Astrocyte of the cerebellum (primary cell): Measurements from ENCODE around the gene PKLR.
"Not testable (repeated sequence)": the region's sequence is repeated elsewhere in the genome, so short reads cannot be mapped to it uniquely, and the experiment has no call there.

Source experiments
- DNase-seq: peaks from one replicate; pipeline ENCODE4 v3.0.0-alpha.2; 2011; ENCODE audit warnings: low read depth
- H3K4me3 ChIP-seq: 2 replicates; pipeline ENCODE4 v1.5.1; 2011; ENCODE audit warnings: mild to moderate bottlenecking, low read depth, low read length, moderate library complexity
- in situ Hi-C: cut with HindIII; loops from 2 replicates; pipeline ENCODE4 v1.10.0; 2017; ENCODE audit warnings: low sequenced_read_pairs
- TF ChIP-seq, protein P1 (sequence below): IDR thresholded peaks from 2 replicates; pipeline ENCODE4 v1.5.1; 2012; ENCODE audit warnings: low read length, low read depth, moderate library complexity, mild to moderate bottlenecking; ENCODE audit errors: missing control alignments

Gene PKLR

DNA sequence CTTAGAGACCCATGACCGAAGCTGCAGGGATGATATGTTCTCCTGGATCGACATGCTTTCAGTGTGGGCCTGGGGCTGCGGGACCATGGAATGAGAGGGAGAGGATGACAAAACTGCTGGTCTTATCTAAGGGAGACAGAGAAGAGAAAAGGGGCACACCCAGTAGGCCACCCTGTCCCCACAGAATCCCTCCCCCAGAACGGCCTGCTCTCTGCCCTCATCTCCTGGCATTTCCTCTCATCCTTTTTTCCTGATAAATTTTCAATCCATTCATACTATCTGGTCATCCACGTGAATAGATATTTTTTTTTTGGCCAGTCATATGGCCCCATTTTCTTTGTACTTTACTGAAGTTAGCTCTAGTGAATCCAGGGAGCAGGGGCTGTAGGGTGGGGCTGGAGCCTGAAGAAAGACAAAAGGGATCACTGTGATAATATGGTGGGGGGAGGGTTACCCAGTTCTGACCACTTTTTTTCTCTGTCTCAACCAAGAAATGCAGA lies at the start of gene PKLR:
Gene PKLR, minus strand, starts transcription at position 97 of the 500 bp plus-strand sequence. Its CDS starts 43 bp downstream, at position 54.
- no peak for DNase-seq
- in situ Hi-C loops, result no loop called here
- TF ChIP-seq, protein P1, sequence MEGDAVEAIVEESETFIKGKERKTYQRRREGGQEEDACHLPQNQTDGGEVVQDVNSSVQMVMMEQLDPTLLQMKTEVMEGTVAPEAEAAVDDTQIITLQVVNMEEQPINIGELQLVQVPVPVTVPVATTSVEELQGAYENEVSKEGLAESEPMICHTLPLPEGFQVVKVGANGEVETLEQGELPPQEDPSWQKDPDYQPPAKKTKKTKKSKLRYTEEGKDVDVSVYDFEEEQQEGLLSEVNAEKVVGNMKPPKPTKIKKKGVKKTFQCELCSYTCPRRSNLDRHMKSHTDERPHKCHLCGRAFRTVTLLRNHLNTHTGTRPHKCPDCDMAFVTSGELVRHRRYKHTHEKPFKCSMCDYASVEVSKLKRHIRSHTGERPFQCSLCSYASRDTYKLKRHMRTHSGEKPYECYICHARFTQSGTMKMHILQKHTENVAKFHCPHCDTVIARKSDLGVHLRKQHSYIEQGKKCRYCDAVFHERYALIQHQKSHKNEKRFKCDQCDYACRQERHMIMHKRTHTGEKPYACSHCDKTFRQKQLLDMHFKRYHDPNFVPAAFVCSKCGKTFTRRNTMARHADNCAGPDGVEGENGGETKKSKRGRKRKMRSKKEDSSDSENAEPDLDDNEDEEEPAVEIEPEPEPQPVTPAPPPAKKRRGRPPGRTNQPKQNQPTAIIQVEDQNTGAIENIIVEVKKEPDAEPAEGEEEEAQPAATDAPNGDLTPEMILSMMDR, result no peak
- H3K4me3 ChIP-seq, result no peak within 1 kb of the TSS

DNA sequence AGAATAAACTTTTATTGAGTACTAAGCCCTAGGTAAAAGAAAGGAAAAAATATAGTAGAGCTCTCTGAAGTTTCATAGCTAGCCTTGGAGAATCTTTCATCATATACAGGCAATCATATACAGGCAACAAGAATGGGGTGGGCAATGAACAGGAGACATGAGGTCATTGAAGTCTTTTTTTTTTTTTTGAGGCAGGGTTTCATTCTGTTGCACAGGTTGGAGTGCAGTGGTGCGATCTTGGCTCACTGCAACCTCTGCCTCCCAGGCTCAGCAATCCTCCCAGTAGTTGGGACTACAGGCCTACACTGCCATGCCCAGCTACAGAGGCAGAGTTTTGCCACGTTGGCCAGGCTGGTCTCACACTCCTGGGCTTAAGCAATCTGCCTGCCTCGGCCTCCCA lies 41.6 kb upstream of the PKLR start:
- TF ChIP-seq, protein P1, result no peak
- no peak for DNase-seq
- no peak overlapping the region for H3K4me3 ChIP-seq
- in situ Hi-C loops, result no loop called here

DNA sequence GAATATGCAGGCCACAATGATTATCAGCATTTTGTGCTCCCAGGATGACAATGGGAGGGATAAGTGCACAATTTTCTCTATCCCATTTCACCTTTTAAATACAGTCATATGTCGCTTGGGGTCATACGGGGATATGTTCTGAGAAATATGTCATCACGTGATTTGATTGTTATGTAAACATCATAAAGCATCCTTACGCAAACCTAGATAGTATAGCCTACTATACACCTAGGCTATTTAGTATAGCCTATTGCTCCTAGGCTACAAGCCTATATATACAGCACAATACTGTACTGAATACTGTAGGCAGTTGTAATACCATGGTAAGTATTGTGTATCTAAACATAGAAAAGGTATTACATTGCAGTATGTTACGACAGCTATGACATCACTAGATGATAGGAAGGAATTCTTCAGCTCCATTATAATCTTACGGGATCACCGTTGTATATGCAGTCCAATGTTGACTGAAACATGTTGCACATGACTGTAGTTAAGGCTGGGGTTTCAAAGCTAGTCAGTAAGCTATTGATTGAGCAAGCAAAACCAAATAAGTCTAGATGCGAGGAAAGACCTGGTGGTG lies 38.4 kb upstream of the PKLR start:
- in situ Hi-C loops, result loop anchor here (5.0 kb wide), 1 partner anchor 73 kb away; no protein-coding TSS in a partner anchor
- TF ChIP-seq, protein P1, result no peak
- H3K4me3 ChIP-seq, result no peak overlapping the region
- DNase-seq, result no peak

DNA sequence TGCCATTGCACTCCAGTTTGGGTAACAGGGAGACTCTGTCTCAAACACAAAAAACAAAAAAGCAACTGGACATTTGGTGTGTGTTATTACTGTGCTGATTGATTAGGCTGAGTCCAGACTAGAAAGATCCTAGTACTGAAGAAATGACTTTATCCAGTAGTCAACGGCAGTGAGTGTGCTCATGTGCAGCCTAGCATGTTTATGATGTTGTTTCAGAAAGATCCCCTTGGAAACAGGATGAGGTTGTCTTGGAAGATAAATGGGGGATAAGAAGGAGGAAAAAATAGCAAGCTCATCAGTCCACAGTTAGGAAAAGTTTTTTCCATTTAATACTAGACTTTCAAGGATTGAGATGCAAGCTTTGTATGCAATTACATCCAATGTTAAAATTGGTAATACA lies 33.7 kb upstream of the PKLR start:
- TF ChIP-seq, protein P1, result no peak
- no peak for DNase-seq
- in situ Hi-C loops, result loop anchor here (5.0 kb wide), 1 partner anchor 77 kb away; no protein-coding TSS in a partner anchor
- no peak overlapping the region for H3K4me3 ChIP-seq

DNA sequence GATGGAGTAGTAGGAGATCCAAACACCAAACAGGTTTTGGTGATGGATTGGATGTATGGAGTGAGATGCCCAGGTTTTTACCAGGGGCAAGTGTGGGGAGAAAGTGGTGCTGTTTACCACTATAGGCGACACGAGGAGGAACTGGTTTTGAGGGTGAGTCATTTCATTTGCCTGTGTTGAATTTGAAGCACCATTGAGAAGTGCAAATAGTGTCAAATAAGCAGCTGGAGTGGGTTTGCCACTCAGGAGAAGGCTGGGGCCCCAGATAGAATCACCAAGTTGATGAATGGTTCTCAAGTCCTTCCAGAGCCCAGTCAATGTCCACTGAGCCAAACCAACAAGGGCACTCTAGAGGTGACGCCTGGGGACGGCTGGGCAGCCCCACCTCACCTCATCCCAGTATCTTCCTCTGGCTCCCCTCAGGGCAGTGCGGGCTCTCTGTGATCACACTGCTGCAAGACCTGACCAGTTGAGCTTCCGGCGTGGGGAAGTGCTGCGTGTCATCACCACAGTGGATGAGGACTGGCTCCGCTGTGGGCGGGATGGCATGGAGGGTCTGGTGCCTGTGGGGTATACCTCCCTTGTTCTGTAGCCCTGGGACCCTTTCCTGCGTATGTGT lies 28.9 kb upstream of the PKLR start:
- no peak overlapping the region for H3K4me3 ChIP-seq
- TF ChIP-seq, protein P1, result no peak
- in situ Hi-C loops, result no loop called here
- no peak for DNase-seq

DNA sequence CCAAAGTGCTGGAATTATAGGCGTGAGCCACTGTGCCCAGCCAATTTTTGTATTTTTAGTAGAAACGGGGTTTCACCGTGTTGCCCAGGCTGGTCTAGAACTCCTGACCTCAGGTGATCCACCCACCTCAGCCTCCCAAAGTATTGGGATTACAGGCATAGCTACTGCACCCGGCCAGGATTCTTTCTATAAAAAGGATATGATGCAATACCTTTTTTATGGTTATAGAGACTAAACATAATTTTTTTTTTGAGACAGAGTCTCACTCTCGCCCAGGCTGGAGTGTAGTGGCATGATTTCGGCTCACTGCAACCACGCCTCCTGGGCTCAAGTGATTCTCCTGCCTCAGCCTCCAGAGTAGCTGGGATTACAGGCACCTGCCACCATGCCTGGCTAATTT lies 27.6 kb upstream of the PKLR start:
- H3K4me3 ChIP-seq, in situ Hi-C loops, DNase-seq: not testable (repeated sequence)

DNA sequence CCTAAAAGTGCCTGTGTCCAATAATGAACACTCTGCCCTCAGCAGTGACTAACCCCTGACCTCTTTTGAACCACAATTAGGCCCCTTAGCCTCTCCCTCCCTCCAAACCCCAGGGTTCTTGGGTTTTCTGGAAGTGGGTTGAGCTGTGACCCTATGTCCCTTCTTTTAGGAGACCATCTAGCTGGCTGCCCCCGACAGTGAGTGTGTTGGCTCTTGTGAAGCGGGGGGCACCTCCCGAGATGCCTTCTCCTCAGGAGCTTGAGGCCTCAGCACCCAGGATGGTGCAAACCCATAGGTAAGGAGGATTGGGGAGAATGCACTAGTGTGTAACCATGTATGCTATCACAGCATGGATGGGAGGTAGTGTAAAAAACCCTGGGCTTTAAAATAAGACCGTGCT lies 26.7 kb upstream of the PKLR start:
- H3K4me3 ChIP-seq, result no peak overlapping the region
- in situ Hi-C loops, result no loop called here
- TF ChIP-seq, protein P1, result no peak
- DNase-seq, result no peak
